ENCODE measurements around the gene ASH1L. TPM values are rescaled to one million over a fixed set of nuclear protein-coding genes. Genes with fewer than 3 reads are reported as not detected.

Gene ASH1L
- total and polyA plus RNA-seq, 2 donors (not counting 3 experiments of a cell fraction or from before 2014, with no cell fraction given) = 11.6 to 29.2 TPM

DNA sequence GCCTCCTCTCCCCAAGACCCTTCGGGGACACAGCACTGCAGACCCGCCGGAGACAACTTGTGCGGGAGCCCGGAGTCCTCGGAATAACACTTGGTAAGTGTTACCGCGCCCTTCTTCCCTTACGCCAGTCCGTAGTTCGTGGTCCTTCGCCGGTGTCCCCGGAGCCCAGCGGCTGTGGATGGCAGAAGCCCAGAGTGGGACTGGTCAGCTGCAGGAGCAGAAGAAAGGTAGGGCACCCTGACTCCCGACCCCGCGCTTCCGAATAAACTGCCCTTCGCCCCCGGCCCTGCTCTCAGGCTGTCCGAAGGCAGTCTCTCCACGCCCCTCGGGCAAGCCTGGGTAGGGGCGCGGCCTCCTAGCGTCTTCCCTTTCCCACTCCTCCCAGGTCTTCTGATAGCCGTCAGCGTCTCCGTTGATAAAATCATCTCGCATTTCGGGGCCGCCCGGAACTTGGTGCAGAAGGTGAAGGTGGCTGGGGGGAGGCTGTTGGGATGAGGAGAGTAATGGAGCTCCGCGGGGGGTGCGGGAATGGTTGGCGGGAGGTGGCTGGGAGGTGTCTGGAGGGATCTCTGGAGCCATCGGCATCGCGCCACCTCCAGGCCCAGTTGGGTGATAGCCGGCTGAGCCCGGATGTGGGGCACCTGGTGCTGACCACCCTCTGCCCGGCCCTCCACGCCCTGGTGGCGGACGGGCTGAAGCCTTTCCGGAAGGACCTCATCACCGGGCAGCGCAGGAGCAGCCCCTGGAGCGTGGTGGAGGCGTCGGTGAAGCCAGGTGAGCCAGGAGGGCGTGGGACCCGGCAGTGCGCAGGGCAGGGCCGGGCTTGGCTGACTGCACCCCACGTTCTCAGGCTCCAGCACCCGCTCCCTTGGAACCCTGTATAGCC lies 237.6 kb downstream of the ASH1L start:
- TSS peak; percentile 10 for BruUV-seq (replicated peaks)
- Histone ChIP-seq H3K27ac (ENCODE audit: insufficient read depth, low read depth, low read length) (peak overlapping the region; percentile 8), H3K9me3 (replicated peaks; ENCODE audit: control insufficient read depth, insufficient read depth, low read length) (no peaks in the 10 kb centered on the region), H2AFZ (ENCODE audit: low read depth, low read length) (peak overlapping the region; percentile 61), H3K9me1 (replicated peaks; ENCODE audit: control insufficient read depth, extremely low read depth, insufficient read depth, low read length) (no peaks in the 10 kb centered on the region), H3K4me3 (replicated peaks in 1 of 3; ENCODE audit: insufficient read depth in 1 of 3, low read depth in 1 of 3, low read length in 3 of 3) (peak overlapping the region; percentile 61 to 76 (median 70)), H3K4me2 (ENCODE audit: insufficient read depth, low read length) (peak overlapping the region; percentile 88), H3K9ac (replicated peaks; ENCODE audit: extremely low read depth, insufficient read depth, low read length) (peak overlapping the region; percentile 10), H4K20me1 (replicated peaks; ENCODE audit: control insufficient read depth, extremely low read depth, insufficient read depth, low read length) (no peaks in the 10 kb centered on the region), H3K36me3 (ENCODE audit: control insufficient read depth in 2 of 2, extremely low read depth in 1 of 2, insufficient read depth in 2 of 2, low read length in 2 of 2) (peaks cover 2 to 11% of the 10 kb centered on the region in 2 experiments), H3K79me2 (ENCODE audit: control insufficient read depth, insufficient read depth, low read length) (no peaks in the 10 kb centered on the region), H3K27me3 (ENCODE audit: control insufficient read depth in 2 of 2, insufficient read depth in 2 of 2, low read length in 2 of 2) (no peaks in the 10 kb centered on the region), H3K4me1 (ENCODE audit: control insufficient read depth, extremely low read depth, insufficient read depth, low read length) (peaks cover 36% of the 10 kb centered on the region)
- DNase-seq (ENCODE audit: low read depth, low spot score) = peak; percentile 53
- ChIA-PET POLR2A (no interaction called here), CTCF (interaction anchor here (1.7 to 7.2 kb wide), 6 partner anchors 10 to 179 kb away, joined by 6 to 115 read pairs (median 12); partner anchors contain the start of genes CLK2, FDPS and THBS3)
- dilution Hi-C loops (cut with MboI; ENCODE audit: extremely low pct_ligation_motif_present, low sequenced_read_pairs) = no loop called here
- intact Hi-C loops (cut with micrococcal nuclease) = loop anchor here (1.0 to 5.0 kb wide), 4 partner anchors 117 to 322 kb away; partner anchors contain the start of genes ASH1L and MTX1
- TF ChIP-seq POLR2AphosphoS5 (IDR thresholded peaks at IDR 0.05; ENCODE audit: insufficient read depth, low read depth, low read length) = peak; percentile 20
- no peak for TF ChIP-seq GATA2 (IDR thresholded peaks at IDR 0.05; ENCODE audit: insufficient read depth, insufficient read length, low read depth, low read length)
- TF ChIP-seq POLR2A (IDR thresholded peaks at IDR 0.05; ENCODE audit: low read depth, low read length) = no peak
- TF ChIP-seq, protein P1, sequence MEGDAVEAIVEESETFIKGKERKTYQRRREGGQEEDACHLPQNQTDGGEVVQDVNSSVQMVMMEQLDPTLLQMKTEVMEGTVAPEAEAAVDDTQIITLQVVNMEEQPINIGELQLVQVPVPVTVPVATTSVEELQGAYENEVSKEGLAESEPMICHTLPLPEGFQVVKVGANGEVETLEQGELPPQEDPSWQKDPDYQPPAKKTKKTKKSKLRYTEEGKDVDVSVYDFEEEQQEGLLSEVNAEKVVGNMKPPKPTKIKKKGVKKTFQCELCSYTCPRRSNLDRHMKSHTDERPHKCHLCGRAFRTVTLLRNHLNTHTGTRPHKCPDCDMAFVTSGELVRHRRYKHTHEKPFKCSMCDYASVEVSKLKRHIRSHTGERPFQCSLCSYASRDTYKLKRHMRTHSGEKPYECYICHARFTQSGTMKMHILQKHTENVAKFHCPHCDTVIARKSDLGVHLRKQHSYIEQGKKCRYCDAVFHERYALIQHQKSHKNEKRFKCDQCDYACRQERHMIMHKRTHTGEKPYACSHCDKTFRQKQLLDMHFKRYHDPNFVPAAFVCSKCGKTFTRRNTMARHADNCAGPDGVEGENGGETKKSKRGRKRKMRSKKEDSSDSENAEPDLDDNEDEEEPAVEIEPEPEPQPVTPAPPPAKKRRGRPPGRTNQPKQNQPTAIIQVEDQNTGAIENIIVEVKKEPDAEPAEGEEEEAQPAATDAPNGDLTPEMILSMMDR (IDR thresholded peaks at IDR 0.05; ENCODE audit: extremely low read depth in 1 of 2, insufficient read depth in 1 of 2, low read depth in 1 of 2, low read length in 2 of 2) = peak; percentile 43 to 71
- peak; percentile 78 for FAIRE-seq

Data from endothelial cell of umbilical vein (primary cell).